Transverse colon (tissue), 4 donors: Measurements from ENCODE around the gene NR2F1-AS1.

ENCODE experiments used
- CTCF ChIP-seq, 5 experiments: fragments of 200-600 bp in 3 of 5; fragments of 450-650 bp in 2 of 5; sonication (generic) in 3 of 5; IDR thresholded peaks; 1 replicate in 2 of 5; 2 replicates in 3 of 5; pipeline ENCODE4 v1.5.1; 2016 to 2017; ENCODE audit warnings: antibody characterized with exemption in 5 of 5, inconsistent platforms in 3 of 5, mild to moderate bottlenecking in 2 of 5, moderate library complexity in 1 of 5
- EP300 ChIP-seq: sonication (generic); formaldehyde crosslinking; IDR thresholded peaks from one replicate; pipeline ENCODE4 v1.6.1; 2017; ENCODE audit warnings: antibody characterized with exemption, low read depth
- POLR2A ChIP-seq: fragments of 450-650 bp; IDR thresholded peaks from one replicate; pipeline ENCODE4 v1.6.1; 2016; ENCODE audit warnings: antibody characterized with exemption, mild to moderate bottlenecking, moderate library complexity
- POLR2AphosphoS5 ChIP-seq, 3 donors: sonication (generic); formaldehyde crosslinking; IDR thresholded peaks; one replicate each; pipeline ENCODE4 v1.6.1; 2016; ENCODE audit warnings: antibody characterized with exemption in 3 of 3

- TF ChIP-seq CTCF (IDR thresholded peaks at IDR 0.05) (no peak), POLR2A (no peak), EP300 (no peak), POLR2AphosphoS5 (IDR thresholded peaks at IDR 0.05) (no peak)
These were observed 12.6 kb upstream of the NR2F1-AS1 start for GRCh38 chr5:93593476-93594131.
